ENCODE results near the gene FMC1.

FMC1 gene

GRCh38 chr7:139341776-139342226 lies 664 bp downstream of the FMC1 start:
- no peaks in the 10 kb centered on the region for H3K9me3 ChIP-seq (ENCODE audit: control insufficient read depth, insufficient read depth, low read depth, low read length)
- no peaks in the 10 kb centered on the region for H3K4me1 ChIP-seq (ENCODE audit: control insufficient read depth, insufficient read depth, low read length)
- peaks cover 4 to 20% of the 10 kb centered on the region in 2 experiments; a peak in 2 of 3 replicates for H3K36me3 ChIP-seq (ENCODE audit: control insufficient read depth in 2 of 2, insufficient read depth in 1 of 2, low read length in 2 of 2)
- CTCF ChIA-PET: no interaction called here
- POLR2A ChIA-PET: no interaction called here
- peak overlapping the region; percentile 95 for H3K4me3 ChIP-seq (ENCODE audit: low read depth, low read length)
- H3K27ac ChIP-seq (ENCODE audit: extremely low read depth, low read depth, low read length): peak overlapping the region; percentile 79
- TF ChIP-seq PATZ1 (tag by site-specific recombination; IDR thresholded peaks at IDR 0.05) (peak; percentile 44; the same call in 1 of the 2 replicates), TRIM28 (IDR thresholded peaks at IDR 0.05; ENCODE audit: borderline replicate concordance, low read length) (no peak; the same call in 1 of the 2 replicates), ZBTB48 (tag by site-specific recombination; IDR thresholded peaks at IDR 0.05) (no peak), ZNF843 (tag by site-specific recombination; IDR thresholded peaks at IDR 0.05) (no peak), GLIS1 (tag by site-specific recombination; IDR thresholded peaks at IDR 0.05) (peak; percentile 69; the same call in 1 of the 2 replicates), ZNF558 (tag by site-specific recombination; IDR thresholded peaks at IDR 0.05) (0 out of 2 replicates have a peak, but pooled peaks have one; percentile 16), ZNF449 (tag by site-specific recombination; IDR thresholded peaks at IDR 0.05) (no peak), ZSCAN16 (tag by site-specific recombination; IDR thresholded peaks at IDR 0.05) (no peak), BCL11A (tag by site-specific recombination; IDR thresholded peaks at IDR 0.05; ENCODE audit: low read depth) (no peak), OVOL3 (tag by site-specific recombination; IDR thresholded peaks at IDR 0.05) (no peak), TSHZ1 (tag by site-specific recombination; IDR thresholded peaks at IDR 0.05; ENCODE audit: borderline replicate concordance) (no peak), ZNF280C (tag by site-specific recombination; IDR thresholded peaks at IDR 0.05) (no peak), ZNF768 (tag by site-specific recombination; IDR thresholded peaks at IDR 0.05) (no peak), ZNF121 (tag by site-specific recombination; IDR thresholded peaks at IDR 0.05) (no peak), ZNF776 (tag by site-specific recombination; IDR thresholded peaks at IDR 0.05; ENCODE audit: borderline replicate concordance) (no peak), ZNF791 (tag by site-specific recombination; IDR thresholded peaks at IDR 0.05) (no peak), ZNF366 (tag by site-specific recombination; conservative IDR thresholded peaks at IDR 0.05) (peak; percentile 48; the same call in 1 of the 2 replicates), ZNF629 (tag by site-specific recombination; IDR thresholded peaks at IDR 0.05) (no peak), ZNF16 (tag by site-specific recombination; IDR thresholded peaks at IDR 0.05; ENCODE audit: low read depth) (no peak), SP2 (tag by site-specific recombination; IDR thresholded peaks at IDR 0.05) (no peak), ZBTB11 (tag by site-specific recombination; conservative IDR thresholded peaks at IDR 0.05; ENCODE audit: low read depth) (no peak), ZSCAN5A (tag by site-specific recombination; IDR thresholded peaks at IDR 0.05) (no peak), ZBTB1 (tag by site-specific recombination; IDR thresholded peaks at IDR 0.05) (no peak), ZNF391 (tag by site-specific recombination; IDR thresholded peaks at IDR 0.05; ENCODE audit: borderline replicate concordance, low read depth) (no peak), ZNF114 (tag by site-specific recombination; IDR thresholded peaks at IDR 0.05) (no peak)
